OCI-LY3 (cell line): ENCODE results near the gene RAPGEF5.

Experiments
- EZH2phosphoT487 ChIP-seq: fragments of 200-600 bp; shearing (Covaris generic); IDR thresholded peaks from 2 replicates; pipeline ENCODE4 v1.6.1; 2018; ENCODE audit warnings: antibody characterized with exemption, mixed run types, low read depth
- TF ChIP-seq, protein P1 (sequence below): fragments of 200-600, 300-600 bp; sonication (generic); IDR thresholded peaks from 2 replicates; pipeline ENCODE4 v1.5.1; 2014; ENCODE audit warnings: antibody characterized with exemption, low read length, low read depth

DNA sequence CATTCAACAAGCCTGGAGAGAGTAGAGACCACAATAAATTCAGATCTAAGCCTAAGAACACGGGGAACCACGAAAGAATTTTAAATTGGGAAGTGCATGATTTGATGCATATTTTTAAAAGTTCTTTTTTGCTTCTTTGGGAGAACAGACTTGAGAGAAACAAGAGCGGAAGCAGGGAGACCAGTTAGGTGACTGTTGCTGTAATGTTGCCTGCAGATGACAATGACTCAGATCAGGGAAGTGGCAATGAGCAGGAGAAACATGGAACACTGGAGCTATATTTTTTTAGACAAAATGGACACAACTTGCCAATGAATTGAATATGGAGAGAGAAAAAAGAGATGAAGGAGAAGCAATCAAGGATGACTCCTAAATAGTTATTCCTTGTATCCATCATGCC is 125.1 kb downstream of the RAPGEF5 start:
- TF ChIP-seq, protein P1, sequence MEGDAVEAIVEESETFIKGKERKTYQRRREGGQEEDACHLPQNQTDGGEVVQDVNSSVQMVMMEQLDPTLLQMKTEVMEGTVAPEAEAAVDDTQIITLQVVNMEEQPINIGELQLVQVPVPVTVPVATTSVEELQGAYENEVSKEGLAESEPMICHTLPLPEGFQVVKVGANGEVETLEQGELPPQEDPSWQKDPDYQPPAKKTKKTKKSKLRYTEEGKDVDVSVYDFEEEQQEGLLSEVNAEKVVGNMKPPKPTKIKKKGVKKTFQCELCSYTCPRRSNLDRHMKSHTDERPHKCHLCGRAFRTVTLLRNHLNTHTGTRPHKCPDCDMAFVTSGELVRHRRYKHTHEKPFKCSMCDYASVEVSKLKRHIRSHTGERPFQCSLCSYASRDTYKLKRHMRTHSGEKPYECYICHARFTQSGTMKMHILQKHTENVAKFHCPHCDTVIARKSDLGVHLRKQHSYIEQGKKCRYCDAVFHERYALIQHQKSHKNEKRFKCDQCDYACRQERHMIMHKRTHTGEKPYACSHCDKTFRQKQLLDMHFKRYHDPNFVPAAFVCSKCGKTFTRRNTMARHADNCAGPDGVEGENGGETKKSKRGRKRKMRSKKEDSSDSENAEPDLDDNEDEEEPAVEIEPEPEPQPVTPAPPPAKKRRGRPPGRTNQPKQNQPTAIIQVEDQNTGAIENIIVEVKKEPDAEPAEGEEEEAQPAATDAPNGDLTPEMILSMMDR: no peak
- no peak for TF ChIP-seq EZH2phosphoT487
